ENCODE measurements around the gene ABHD15.
A peak's percentile ranks its signal among the peaks of the same experiment; 100 is the strongest.

The ABHD15 gene, protein sequence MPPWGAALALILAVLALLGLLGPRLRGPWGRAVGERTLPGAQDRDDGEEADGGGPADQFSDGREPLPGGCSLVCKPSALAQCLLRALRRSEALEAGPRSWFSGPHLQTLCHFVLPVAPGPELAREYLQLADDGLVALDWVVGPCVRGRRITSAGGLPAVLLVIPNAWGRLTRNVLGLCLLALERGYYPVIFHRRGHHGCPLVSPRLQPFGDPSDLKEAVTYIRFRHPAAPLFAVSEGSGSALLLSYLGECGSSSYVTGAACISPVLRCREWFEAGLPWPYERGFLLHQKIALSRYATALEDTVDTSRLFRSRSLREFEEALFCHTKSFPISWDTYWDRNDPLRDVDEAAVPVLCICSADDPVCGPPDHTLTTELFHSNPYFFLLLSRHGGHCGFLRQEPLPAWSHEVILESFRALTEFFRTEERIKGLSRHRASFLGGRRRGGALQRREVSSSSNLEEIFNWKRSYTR

DNA sequence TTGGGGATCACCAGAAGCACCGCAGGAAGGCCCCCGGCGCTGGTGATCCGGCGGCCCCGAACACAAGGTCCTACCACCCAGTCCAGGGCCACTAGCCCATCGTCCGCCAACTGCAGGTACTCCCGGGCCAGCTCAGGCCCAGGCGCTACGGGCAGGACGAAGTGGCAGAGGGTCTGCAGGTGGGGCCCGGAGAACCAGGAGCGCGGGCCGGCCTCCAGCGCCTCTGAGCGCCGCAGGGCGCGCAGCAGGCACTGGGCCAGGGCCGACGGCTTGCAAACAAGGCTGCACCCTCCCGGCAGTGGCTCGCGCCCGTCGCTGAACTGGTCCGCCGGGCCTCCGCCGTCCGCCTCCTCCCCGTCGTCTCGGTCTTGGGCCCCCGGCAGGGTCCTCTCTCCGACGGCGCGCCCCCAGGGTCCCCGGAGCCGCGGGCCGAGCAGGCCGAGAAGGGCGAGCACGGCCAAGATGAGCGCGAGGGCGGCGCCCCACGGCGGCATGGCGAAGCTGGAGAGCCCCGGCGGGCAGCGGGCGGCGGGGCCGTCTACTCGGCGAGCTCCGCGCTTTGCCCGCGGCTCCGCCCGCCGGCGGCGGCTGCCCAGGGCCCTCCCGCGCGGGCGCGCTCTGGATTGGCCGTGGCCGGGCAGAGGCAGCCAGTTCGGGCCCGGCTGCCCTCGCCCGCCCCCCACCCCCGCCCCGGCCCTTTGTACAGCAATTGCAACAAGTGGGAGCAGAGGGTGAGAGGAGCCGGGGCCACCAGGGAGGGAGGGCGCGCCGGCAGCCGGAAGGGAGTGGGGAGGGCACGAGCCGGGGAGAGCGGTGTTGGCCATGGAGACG, at the start of gene ABHD15:
Gene ABHD15 (minus strand): TSS at position 565 of the 831 bp plus-strand sequence. CDS start 71 bp downstream, at position 494.
- no peak for DNase-seq (ENCODE audit: low read depth in 2 of 2, low spot score in 1 of 2)

DNA sequence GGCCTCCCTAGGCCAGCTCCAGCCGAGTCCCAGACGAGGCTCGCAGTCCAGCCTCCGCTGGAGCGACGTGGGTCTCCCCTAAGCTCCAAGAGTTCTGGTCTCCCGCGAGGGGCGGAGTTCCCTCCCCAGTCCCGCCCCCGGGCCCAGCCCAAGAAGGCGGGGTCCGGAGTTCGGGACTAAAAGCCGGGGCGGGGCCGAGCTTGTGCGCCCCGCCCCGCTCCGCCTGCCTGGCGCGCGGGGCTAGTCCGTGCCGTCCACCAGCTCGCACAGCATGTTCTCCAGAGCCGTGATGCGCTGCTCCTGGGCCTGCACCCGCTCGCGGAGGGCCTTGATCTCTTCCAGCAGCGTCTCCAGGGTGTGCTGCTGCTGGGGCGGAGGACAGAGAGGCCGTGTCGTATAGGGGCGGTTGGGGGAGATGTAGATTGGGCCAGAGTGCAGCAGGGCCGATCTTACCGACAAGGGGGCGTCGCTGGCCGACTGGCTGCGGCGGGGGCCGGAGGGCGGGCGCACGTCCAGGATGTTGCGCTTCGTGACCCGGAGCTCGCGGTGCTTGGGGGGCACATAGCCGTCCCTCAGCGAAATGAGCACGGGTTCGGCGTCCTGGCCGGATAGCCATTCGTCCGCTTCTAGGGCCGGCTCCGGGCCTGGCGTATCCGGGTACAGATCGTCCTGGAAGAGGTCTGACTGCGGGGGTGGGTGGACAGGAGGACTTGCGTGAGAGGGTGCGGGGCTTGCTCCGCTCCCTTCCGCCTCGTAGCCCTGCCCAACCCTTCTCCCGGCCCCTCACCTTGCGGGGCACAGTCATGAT, 48.9 kb upstream of the ABHD15 start:
- DNase-seq (ENCODE audit: low read depth in 2 of 2, low spot score in 1 of 2): peak in 1 of 2 donors; percentile 70

DNA sequence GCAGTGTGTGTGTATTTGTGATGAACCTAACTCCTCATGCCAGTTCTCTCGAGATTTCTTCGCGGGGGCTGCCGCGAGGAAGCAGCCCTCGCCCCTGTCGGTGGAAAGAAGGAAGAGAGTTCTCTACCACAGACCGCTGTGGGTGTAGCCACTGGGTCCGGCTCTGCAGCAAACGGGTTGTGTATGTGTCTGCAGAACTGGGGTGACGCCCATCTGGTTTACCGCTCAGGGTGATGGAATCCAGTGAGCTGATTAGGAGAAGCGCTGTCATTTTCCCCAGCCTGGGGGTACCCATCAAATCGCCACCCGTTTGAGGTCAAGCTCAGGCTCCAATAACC, 48.2 kb upstream of the ABHD15 start:
- peak in 1 of 2 donors; percentile 47 for DNase-seq (ENCODE audit: low read depth in 2 of 2, low spot score in 1 of 2)

DNA sequence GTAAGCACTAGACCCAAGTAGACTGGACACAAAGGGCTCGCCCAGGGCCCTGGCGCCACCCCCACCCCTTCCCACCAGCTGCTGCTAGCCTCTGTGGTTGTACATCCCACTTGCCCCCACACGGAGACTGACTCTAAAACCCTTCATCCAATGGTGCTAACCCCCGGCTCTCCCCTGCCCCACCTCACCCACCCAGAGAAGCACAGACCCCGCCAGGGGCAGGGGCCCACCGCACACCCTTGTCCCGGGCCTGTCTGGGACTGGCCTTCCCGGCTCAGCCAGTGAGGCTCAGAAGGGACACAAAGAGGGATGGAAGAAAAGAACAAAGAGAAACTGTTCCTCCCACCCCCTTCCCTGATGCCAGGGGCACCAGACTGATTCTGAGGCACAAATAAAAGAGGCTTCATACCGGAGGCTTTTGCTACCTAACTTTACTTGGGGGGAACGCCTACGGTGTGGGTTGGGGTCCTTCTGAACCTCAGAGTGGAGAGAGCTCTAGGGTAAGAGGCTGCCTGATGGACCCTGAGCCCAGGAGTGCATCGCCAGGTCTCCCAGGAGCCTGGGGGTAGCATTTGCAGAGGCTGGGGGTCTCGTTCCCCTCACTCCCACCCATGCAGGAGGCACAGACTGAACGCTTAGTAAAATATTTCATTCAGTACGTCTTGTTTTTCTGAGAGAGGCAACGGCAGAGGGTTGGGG, 47.7 kb upstream of the ABHD15 start:
- DNase-seq (ENCODE audit: low read depth in 2 of 2, low spot score in 1 of 2): no peak

DNA sequence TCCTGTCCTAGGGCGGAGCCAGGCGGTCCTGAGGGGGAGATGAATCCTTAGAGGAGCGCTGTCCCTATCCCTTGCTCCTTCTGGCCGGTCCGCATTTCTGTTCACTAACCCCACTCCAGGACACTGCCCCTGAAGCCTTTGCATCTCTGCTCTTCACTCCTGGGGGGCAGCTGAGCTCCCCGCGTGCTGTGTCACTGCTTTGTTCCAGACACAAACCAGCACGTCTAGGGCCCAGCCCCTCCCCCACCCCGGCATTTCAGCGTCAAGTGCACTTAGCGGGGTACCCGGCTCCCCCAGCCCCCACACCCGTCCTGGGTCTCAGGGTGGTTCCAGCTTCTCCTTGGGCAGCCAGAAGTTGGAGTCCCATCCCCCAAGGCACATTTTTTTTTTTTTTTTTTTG, 47.0 kb upstream of the ABHD15 start:
- no peak for DNase-seq (ENCODE audit: low read depth in 2 of 2, low spot score in 1 of 2)

DNA sequence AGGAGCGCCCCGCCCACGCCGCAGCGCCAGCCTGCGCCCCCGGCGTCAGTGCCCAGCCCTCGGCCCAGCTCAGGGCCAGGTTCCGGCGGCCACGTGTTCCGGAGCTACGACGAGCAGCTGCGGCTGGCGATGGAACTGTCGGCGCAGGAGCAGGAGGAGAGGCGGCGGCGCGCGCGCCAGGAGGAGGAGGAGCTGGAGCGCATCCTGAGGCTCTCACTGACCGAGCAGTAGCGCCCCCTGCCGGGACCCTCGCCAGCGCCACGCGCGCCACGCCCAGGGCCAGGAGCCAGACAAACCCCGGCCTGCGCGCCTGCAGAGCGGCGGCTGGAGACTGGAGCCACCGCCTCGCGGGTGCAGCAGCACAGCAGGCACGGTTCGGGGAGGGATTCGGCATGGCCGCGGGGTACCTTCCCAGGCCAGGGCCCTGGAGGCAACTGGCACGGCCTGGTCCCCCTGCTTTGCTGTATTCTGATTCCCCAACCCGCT, 46.6 kb upstream of the ABHD15 start:
- DNase-seq (ENCODE audit: low read depth in 2 of 2, low spot score in 1 of 2): peak; percentile 80 to 86

DNA sequence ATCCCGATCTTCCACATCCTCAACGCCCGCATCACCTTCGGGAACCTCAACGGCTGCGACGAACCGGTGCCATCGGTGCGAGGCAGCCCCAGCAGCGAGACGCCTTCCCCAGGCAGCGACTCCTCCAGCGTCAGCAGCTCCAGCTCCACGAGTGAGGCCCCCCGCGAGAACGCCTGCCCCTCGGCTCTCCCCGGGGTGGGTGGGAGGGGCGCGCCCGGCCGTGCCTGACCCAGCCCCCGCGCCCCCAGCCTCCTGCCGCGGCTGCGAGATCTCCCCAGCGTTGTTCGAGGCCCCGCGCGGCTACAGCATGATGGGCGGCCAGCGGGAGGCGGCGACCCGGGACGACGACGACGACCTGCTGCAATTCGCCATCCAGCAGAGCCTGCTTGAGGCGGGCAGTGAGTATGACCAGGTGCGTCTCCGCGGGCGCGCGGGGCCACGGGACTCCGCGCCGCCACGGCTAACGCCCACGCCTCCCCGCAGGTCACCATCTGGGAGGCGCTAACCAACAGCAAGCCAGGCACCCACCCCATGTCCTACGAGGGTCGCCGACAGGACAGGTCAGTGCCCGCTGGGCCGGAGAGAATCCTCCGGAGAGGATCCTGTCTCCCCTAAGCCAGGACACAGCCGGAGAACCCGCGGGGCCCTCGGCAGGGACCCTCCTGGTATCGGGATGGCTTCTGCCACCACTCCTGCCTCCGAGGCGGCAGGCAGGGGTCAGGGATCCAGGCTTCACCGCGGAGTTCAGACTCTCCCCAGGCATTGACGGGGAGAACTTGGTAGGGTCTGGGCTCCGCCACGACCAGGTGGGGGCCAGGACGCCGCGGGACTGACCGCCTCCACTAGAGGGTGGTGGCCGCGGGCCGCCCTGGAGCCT, 45.8 kb upstream of the ABHD15 start:
- DNase-seq (ENCODE audit: low read depth in 2 of 2, low spot score in 1 of 2): no peak

DNA sequence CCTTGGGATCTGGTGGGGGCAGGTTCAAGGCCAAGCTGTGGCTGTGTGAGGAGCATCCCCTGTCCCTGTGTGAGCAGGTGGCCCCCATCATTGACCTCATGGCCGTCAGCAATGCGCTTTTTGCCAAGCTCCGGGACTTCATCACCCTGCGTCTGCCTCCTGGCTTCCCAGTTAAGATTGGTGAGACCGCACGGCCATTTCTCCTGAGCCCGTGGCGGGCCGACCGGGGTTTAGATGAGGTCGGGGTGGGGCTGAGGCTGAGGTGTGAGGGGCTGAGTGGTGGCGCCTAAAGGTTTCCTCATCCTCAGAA, 45.2 kb upstream of the ABHD15 start:
- DNase-seq (ENCODE audit: low read depth in 2 of 2, low spot score in 1 of 2): no peak

DNA sequence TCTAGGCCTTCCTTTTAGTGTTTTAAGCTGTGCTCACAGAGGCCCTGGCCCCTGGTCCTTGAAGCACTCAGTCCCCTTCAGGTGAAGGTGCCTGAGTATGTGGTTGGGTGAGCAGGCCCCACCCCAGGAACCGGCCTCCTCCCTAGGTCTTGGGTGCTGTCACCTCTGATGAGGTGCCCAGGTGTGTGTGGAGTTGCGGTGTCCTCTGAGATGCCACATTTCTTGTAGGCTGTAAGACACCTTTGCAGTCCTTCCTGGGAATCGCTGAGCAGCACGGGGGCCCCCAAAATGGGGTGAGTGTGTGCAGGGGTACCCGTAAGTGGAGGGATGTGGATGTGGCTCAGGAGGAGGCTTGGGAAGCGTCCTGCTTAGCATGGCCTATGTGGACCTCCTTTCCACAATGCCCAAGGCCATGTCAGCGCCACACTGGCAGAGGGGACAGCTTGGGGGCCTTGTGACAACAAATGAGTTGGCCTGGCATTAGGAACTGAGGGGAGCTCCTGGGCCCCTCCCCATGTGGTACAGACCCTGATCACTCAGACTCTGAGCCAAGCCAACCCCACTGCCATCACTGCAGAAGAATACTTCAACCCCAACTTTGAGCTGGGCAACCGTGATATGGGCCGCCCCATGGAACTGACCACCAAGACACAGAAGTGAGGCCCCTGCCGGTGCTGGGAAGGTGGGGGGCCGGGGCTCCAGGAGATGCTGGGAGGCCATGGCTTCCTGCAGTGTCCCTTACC, 44.7 kb upstream of the ABHD15 start:
- no peak for DNase-seq (ENCODE audit: low read depth in 2 of 2, low spot score in 1 of 2)

DNA sequence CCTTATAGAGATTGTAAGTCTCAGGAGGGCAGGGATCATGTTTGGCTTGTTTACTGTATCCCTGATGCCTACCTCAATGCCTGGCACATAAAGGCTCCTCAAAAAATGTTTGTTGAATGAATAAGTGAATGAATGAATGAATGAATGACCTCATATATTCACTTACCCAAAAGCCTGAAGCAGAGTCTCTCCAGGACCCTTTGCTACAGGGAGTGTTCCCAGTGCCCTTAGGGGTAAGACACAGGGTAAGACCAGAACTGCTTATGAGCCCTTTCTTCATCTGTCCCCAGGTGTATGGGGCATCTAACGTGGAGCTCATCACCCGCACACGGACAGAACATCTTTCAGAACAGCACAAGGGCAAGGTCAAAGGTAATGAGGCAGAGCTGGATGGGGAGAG, 43.6 kb upstream of the ABHD15 start:
- DNase-seq (ENCODE audit: low read depth in 2 of 2, low spot score in 1 of 2): no peak

DNA sequence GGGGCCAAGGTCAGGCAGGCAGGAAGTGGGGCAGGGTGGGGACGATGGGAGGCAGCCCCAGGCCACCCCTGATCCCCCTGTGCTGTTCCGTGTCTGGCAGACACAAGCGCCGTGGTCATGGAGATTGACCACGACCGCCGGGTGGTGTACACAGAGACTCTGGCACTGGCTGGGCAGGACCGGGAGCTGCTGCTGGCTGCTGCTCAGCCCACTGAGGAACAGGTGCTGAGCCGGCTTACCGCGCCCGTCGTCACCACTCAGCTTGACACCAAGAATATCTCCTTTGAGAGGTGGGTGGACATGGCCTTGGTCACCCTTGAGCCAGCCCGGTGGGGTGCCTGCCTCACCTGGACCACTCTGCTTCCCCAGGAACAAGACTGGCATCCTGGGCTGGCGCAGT, 42.1 kb upstream of the ABHD15 start:
- no peak for DNase-seq (ENCODE audit: low read depth in 2 of 2, low spot score in 1 of 2)

DNA sequence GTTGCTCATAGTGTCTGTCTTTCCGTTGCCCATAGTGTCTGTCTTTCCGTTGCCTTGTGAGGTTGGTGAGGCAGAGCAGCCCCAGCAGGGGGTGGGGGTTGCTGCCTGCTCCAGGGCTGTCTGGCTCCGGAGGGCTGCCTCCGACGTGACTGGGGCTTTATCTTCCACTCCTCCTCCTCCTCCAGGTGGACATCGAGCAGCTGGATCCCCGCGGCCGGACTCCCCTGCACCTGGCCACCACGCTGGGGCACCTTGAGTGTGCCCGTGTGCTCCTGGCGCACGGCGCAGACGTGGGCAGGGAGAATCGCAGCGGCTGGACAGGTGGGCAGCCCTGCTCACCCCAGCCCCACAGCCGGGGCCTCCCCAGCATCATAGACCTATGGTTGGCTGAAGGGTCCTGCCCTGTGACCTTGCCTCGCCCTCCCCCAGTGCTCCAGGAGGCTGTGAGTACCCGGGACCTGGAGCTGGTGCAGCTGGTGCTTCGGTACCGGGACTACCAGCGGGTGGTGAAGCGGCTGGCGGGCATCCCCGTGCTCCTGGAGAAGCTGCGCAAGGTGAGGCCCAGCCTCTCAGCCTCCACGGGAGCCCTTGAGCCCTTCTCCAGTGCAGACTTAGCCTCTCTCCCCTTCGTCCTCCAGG, 40.8 kb upstream of the ABHD15 start:
- no peak for DNase-seq (ENCODE audit: low read depth in 2 of 2, low spot score in 1 of 2)

DNA sequence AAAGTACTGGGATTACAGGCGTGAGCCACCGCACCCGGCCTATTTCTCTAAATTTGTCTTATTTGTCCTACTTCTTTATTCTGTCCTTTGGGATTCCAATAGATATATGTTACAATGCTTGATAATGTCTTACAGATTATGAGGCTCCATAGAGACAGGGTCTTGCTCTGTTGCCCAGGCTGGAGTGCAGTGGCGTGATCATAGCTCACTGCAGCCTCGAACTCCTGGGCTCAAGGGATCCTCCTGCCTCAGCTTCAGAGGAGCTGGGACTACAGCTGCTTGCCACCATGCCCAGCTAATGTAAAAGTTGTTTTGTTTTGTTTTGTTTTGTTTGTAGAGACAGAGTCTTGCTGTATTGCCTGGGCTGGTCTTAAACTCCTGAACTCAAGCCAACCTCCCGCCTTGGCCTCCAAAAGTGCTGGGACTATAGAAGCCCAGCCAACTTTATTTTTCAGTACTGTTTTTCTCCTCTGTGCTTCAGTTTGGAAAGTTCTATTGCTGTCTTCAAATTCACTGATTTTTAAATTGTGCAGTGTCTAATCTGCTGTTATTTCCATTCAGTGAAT, 36.4 kb upstream of the ABHD15 start:
- DNase-seq (ENCODE audit: low read depth in 2 of 2, low spot score in 1 of 2): no peak

DNA sequence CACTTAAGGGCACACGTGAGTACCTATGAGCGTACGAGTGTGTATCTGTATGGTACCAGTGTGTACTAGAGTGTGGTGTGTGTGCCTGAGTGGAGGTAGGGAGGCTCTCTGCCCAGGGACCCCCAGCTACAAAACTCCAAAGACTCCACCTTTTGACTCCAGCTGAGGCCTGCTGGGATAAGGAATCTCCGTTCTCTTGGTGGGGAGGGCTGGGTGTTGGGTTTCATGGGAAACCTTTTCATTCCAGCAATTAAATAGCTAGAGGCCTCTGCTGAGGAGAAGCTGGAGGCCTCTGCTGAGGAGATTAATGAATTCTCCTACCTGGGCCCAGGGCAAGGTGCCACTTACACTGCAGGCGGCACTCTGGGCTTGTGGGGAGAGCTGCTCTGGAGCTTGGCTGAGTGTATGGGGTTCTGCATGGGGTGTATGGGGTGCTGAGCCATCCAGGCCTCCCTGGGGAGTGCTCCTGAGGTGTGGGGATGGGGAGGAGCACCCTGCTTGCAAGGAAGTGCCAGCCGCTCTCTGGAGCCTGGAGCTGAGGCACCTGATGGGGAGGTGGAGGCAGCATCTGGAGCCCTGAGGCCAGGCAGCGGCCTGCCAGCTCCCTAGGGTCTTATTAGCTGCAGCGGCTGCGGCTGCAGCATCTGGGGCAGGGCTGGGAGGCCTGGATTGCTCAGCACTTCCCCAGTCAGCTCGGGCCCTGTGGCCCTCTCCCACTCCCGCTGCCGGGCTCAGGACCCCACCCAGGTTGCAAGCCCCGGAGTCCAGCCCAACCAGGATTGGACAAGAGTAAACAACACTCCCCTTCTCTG, 30.7 kb upstream of the ABHD15 start:
- no peak for DNase-seq (ENCODE audit: low read depth in 2 of 2, low spot score in 1 of 2)

DNA sequence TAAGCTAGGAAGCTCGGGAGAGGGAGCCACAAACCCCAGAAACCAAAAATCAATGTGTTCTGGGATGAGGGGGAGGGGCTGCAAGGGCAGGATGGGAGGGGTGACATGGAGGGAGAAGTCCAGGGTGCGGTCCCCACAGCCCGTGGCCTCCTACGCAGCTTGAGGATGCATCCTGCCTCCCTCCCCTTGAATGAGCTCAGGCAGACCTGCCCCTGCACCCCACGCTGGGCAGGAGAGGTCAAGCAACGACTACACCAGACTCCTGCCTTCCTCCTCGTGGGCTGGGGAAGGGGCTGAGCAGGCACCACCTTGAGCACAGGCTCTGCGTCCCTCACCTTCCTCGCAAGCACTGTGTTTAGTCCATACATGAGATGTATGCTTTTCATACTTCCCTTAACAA, 30.0 kb upstream of the ABHD15 start:
- no peak for DNase-seq (ENCODE audit: low read depth in 2 of 2, low spot score in 1 of 2)

DNA sequence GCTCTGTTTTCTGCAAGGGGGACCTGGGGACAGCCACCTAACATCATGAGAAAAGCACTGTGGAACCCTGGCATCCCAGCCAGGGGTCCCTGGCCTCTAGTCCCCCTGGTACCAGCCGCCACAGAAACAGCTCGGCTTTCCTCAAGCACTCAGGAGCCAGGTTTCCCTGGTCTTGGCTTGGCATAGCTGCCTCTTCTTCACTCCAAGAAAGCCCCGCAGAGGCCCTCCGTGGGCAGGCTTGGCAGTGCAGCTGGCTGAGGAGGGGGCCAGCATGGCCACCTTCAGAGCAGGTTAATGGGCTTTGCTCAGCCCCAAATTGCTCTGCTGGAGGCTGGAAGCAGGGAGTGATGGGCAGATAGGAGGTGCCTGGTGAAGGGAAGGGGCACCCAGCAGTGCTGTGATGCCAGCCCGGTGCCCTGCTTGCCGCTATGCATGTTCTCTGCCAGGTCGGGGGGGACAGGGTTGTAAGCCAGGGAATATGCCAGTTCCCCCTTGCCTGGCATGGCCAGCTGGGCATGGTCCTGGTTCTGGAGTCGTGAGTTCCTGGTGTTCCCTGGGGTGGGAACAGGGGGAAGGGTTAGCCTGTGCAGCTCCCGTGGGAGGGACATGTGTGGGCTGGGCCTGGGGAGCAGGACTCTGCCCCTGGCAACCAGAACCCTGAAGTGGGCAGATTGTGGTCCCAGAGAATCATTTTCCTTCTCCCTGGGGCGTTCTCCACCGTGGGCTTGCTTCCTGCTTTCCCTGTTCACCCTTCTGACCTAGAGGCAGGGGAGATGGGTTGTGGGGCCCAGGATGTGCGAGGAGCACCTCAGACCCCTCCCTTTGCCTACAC, 29.3 kb upstream of the ABHD15 start:
- no peak for DNase-seq (ENCODE audit: low read depth in 2 of 2, low spot score in 1 of 2)

All from stimulated activated CD8-positive, alpha-beta memory T cell treated with anti-CD3 and anti-CD28 coated beads, Interleukin-4, amount 100 ng/mL, for 1 hour (primary cell).